Neutrophil (primary cell): Measurements from ENCODE around the gene MIER2.

Source experiments
- H3K27ac ChIP-seq: fragments of 200-600 bp; sonication (generic); 2 replicates; pipeline ENCODE4 v1.5.1; 2016; ENCODE audit warnings: mild to moderate bottlenecking, moderate library complexity
- H3K27me3 ChIP-seq: fragments of 200-600 bp; sonication (generic); 2 replicates; pipeline ENCODE4 v1.6.0; 2016; ENCODE audit warnings: mild to moderate bottlenecking
- H3K36me3 ChIP-seq: fragments of 200-600 bp; sonication (generic); 2 replicates; pipeline ENCODE4 v1.5.1; 2017
- H3K4me1 ChIP-seq, 2 experiments: fragments of 200-600 bp in 1 of 2; sonication (generic) in 1 of 2; 1 replicate in 1 of 2; 2 replicates in 1 of 2; pipeline versions ENCODE4 v1.5.1 to v1.6.1; 2013 to 2016; ENCODE audit warnings: low read depth in 1 of 2, low read length in 1 of 2, mild to moderate bottlenecking in 1 of 2, moderate library complexity in 1 of 2; ENCODE audit not compliant: control insufficient read depth in 1 of 2, insufficient read depth in 1 of 2
- H3K4me3 ChIP-seq, 2 experiments: fragments of 200-600 bp in 1 of 2; sonication (generic) in 1 of 2; 1 replicate in 1 of 2; 2 replicates in 1 of 2; pipeline ENCODE4 v1.5.1; 2013 to 2016; ENCODE audit warnings: low read depth in 1 of 2, low read length in 1 of 2, mild to moderate bottlenecking in 1 of 2, moderate library complexity in 1 of 2
- H3K9me3 ChIP-seq: fragments of 200-600 bp; sonication (generic); 2 replicates; pipeline ENCODE4 v1.5.1; 2016
- TF ChIP-seq, protein P1 (sequence below): fragments of 200-600 bp; sonication (generic); IDR thresholded peaks from 2 replicates; pipeline ENCODE4 v1.5.1; 2016; ENCODE audit warnings: antibody characterized with exemption

MIER2 gene

DNA sequence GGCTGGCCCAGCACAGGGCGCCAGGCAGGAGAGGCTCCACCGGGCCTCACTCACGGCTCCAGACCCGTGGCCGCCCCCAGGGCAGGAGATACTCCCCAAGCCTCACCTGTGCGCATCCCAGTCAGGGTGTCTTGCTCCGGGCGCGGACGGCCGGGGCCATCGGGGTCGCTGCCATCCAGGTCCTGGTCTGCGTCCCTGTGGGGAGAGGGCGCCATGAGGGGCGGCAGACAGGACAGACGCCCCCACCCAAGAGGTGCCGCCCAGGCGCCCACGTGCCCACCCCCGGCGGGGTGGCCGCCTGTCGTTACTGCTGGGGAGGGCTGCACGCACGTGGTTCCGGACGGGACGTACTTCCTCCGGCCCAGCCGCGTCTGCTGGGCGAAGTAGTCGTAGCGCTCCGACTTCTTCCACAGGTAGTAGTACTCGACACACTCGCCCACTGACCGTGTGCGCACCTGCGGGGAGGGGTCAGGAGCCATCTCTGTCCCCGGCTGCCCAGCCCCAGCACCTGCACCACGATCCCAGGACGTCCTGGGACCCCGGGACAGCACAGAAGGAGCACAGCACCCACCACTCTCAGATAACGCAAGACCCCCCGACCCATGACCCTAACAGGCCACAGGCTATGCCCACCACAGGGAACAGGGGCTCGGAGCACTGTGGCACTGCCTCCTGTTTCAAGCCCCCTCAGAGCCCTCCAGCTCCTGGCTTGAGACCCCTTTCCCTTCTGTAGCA lies 36.0 kb downstream of the MIER2 start:
- Histone ChIP-seq H3K27ac (no peak overlapping the region), H3K4me3 (no peak overlapping the region), H3K9me3 (no peaks in the 10 kb centered on the region), H3K27me3 (no peaks in the 10 kb centered on the region), H3K36me3 (no peaks in the 10 kb centered on the region), H3K4me1 (no peaks in the 10 kb centered on the region)
- TF ChIP-seq, protein P1, sequence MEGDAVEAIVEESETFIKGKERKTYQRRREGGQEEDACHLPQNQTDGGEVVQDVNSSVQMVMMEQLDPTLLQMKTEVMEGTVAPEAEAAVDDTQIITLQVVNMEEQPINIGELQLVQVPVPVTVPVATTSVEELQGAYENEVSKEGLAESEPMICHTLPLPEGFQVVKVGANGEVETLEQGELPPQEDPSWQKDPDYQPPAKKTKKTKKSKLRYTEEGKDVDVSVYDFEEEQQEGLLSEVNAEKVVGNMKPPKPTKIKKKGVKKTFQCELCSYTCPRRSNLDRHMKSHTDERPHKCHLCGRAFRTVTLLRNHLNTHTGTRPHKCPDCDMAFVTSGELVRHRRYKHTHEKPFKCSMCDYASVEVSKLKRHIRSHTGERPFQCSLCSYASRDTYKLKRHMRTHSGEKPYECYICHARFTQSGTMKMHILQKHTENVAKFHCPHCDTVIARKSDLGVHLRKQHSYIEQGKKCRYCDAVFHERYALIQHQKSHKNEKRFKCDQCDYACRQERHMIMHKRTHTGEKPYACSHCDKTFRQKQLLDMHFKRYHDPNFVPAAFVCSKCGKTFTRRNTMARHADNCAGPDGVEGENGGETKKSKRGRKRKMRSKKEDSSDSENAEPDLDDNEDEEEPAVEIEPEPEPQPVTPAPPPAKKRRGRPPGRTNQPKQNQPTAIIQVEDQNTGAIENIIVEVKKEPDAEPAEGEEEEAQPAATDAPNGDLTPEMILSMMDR, result no peak

DNA sequence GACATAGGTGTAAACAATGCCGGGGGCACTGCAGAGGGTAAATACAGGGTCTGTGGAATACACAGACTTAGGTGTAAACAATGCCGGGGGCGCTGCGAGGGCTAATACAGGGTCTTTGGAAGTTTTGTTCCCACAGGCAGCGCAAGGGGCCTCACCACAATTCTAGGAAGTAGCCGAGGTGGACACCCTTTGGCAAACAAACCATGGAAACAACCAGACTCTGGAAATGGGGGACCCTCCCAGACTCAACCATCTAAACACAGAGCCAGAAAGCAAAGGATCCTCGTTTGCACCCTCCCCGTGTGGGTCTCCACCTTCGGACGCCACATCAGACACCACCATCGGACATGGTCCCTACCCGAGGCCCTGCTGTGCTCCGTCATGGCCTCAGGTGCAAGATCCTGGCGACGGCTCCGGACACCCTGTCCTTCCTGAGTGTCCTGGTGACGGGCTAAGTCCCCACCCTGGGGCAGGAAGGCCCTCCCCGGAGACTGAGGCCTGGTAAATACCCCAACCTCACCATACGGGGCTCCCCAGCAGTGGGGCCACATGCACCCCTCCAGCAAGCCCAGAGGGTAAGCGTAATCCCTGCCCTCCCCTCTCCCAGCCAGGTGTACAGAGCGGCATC lies 36.7 kb downstream of the MIER2 start:
- H3K4me3 ChIP-seq, result no peak overlapping the region
- no peaks in the 10 kb centered on the region for H3K4me1 ChIP-seq
- no peaks in the 10 kb centered on the region for H3K36me3 ChIP-seq
- no peaks in the 10 kb centered on the region for H3K9me3 ChIP-seq
- H3K27ac ChIP-seq, result no peak overlapping the region
- no peaks in the 10 kb centered on the region for H3K27me3 ChIP-seq
- TF ChIP-seq, protein P1, result no peak

DNA sequence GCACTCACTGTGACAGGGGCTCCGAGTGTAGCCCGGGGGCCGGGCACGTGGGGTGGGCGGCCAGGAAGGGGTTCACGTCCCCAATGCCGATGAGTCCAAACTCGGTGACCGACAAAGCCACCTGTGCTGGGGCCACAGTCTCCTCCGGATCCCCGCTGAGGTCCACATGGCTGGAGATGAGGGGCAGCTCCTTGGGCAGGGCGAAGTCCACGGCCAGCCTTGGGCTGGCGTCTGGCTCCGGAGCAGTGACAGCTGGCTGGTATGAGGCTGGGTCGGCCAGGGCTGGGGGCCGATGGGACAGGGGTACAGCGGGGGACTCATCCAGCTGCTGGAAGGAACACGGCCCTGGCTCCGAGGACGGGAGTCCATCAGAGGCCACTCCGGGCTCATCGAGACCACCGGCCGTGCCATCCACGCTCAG lies 37.5 kb downstream of the MIER2 start:
- TF ChIP-seq, protein P1, result no peak
- Histone ChIP-seq H3K4me1 (no peaks in the 10 kb centered on the region), H3K36me3 (no peaks in the 10 kb centered on the region), H3K9me3 (no peaks in the 10 kb centered on the region), H3K27ac (no peak overlapping the region), H3K27me3 (no peaks in the 10 kb centered on the region), H3K4me3 (no peak overlapping the region)

DNA sequence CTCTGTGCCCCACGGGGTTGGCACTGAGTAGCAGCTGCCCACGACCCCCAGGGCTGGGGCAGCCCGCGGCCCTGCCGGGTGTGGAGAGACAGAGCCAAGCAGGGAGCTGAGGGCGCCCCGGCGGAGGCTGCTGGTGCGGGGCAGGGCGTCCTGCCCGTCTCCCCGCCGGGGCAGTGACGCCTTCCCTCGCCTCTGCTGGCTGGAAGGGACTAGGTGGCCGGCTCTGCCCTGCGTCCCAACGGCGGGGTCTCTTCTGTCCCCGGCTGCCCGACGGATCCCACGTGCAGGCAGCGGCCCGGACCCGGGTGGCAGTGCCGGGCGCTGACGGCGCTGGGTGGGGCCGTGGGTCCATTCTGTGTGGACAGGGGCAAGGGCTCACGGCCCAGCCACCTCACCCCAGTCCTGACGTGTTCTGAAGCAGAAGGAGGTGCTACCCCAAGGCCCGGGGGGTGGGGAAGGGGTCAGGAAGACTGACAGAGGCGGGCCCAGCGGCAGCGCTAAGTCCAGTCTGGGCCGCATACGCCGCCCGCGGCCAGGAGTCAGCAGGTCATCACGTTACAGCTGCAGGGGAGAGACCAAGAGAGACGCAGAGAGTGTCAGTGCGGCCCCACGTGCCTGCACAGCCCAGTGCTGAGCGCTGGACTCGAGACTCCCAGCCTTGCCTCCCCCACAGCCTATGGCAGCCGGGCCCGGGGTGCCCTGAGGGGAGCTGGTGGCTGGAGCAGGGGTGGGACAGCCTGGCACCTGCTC lies 38.3 kb downstream of the MIER2 start:
- Histone ChIP-seq H3K27me3 (no peaks in the 10 kb centered on the region), H3K4me1 (no peaks in the 10 kb centered on the region), H3K9me3 (no peaks in the 10 kb centered on the region), H3K4me3 (no peak overlapping the region), H3K27ac (no peak overlapping the region), H3K36me3 (no peaks in the 10 kb centered on the region)
- TF ChIP-seq, protein P1, result no peak

DNA sequence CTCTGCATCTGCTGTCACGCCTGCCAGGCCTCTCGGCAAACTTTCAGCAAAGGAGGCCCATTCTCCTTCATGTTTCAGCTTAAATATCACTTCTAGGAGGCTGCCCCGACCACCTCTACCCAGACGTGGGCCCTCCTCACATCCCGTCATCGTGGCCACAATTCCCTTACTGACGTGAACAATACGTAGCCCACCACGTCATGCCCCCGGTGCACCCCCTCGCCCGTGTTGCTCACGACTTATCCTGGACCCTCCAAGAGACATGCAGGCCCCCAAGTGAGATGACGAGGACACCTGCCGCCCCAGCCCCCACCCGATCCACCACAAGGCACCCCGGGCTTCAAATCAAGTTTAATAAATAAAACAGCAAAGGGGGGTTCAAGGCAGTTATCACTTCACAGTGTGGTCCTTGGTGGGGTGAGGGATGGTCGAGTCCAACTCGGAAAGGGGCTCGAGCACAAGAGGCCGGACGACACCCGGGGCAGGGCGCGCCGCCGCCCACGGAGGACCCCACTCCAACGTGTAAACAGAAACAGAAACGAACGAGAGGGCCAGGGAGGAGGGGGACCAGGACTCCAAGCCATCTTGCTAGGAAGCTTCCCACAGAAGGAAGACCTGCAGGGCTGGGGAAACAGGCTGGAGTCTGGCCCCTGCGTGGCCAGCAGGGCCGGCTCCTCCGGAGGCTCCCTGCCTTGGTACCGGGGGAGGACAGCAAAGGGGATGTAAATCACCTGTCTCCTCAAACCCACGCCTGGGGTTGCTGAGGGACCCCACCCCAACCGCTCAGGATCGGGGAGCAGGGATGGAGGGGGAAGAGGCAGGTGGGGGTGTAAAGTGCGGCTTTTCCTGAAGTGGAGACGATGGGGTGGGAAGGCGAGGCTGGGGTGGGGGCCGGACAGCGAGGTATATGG lies 39.1 kb downstream of the MIER2 start:
- Histone ChIP-seq H3K36me3 (no peaks in the 10 kb centered on the region), H3K9me3 (no peaks in the 10 kb centered on the region), H3K4me1 (no peaks in the 10 kb centered on the region), H3K27me3 (no peaks in the 10 kb centered on the region), H3K27ac (no peak overlapping the region), H3K4me3 (no peak overlapping the region)
- TF ChIP-seq, protein P1, result no peak
